ENCODE measurements around the gene HIVEP3.

Gene HIVEP3

GRCh38 chr1:41489561-41489960, 429.2 kb downstream of the HIVEP3 start:
- no peaks in the 10 kb centered on the region for H3K79me2 ChIP-seq (ENCODE audit: insufficient read depth, low read depth)
- TF ChIP-seq, protein P1, sequence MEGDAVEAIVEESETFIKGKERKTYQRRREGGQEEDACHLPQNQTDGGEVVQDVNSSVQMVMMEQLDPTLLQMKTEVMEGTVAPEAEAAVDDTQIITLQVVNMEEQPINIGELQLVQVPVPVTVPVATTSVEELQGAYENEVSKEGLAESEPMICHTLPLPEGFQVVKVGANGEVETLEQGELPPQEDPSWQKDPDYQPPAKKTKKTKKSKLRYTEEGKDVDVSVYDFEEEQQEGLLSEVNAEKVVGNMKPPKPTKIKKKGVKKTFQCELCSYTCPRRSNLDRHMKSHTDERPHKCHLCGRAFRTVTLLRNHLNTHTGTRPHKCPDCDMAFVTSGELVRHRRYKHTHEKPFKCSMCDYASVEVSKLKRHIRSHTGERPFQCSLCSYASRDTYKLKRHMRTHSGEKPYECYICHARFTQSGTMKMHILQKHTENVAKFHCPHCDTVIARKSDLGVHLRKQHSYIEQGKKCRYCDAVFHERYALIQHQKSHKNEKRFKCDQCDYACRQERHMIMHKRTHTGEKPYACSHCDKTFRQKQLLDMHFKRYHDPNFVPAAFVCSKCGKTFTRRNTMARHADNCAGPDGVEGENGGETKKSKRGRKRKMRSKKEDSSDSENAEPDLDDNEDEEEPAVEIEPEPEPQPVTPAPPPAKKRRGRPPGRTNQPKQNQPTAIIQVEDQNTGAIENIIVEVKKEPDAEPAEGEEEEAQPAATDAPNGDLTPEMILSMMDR (conservative IDR thresholded peaks at IDR 0.05; ENCODE audit: low read depth, low read length), result no peak
- H4K20me1 ChIP-seq (ENCODE audit: insufficient read depth), result no peaks in the 10 kb centered on the region
- no peaks in the 10 kb centered on the region for H3K27me3 ChIP-seq (ENCODE audit: insufficient read depth, low read depth)
- H2AFZ ChIP-seq (ENCODE audit: low read depth), result no peak overlapping the region
- no peak overlapping the region for H3K27ac ChIP-seq
- no peak overlapping the region for H3K4me2 ChIP-seq
- peaks cover 16% of the 10 kb centered on the region for H3K4me1 ChIP-seq (ENCODE audit: low read depth, poor library complexity, severe bottlenecking)
- H3K9ac ChIP-seq, result no peak overlapping the region
- H3K4me3 ChIP-seq (IDR thresholded peaks at IDR 0.05; ENCODE audit: insufficient read depth, low read depth, low read length), result no peak overlapping the region
- H3K36me3 ChIP-seq (ENCODE audit: insufficient read depth), result no peaks in the 10 kb centered on the region

- Histone ChIP-seq H3K4me3 (IDR thresholded peaks at IDR 0.05; ENCODE audit: insufficient read depth, low read depth, low read length) (no peak overlapping the region), H3K27me3 (ENCODE audit: insufficient read depth, low read depth) (no peaks in the 10 kb centered on the region), H3K27ac (no peak overlapping the region), H2AFZ (ENCODE audit: low read depth) (no peak overlapping the region), H3K9ac (no peak overlapping the region), H3K4me1 (ENCODE audit: low read depth, poor library complexity, severe bottlenecking) (peaks cover 29% of the 10 kb centered on the region), H4K20me1 (ENCODE audit: insufficient read depth) (no peaks in the 10 kb centered on the region), H3K4me2 (no peak overlapping the region), H3K36me3 (ENCODE audit: insufficient read depth) (no peaks in the 10 kb centered on the region), H3K79me2 (ENCODE audit: insufficient read depth, low read depth) (no peaks in the 10 kb centered on the region)
- TF ChIP-seq, protein P1 (conservative IDR thresholded peaks at IDR 0.05; ENCODE audit: low read depth, low read length), result no peak
Observed at GRCh38 chr1:41488040-41488951, 430.4 kb downstream of the HIVEP3 start.

DNA sequence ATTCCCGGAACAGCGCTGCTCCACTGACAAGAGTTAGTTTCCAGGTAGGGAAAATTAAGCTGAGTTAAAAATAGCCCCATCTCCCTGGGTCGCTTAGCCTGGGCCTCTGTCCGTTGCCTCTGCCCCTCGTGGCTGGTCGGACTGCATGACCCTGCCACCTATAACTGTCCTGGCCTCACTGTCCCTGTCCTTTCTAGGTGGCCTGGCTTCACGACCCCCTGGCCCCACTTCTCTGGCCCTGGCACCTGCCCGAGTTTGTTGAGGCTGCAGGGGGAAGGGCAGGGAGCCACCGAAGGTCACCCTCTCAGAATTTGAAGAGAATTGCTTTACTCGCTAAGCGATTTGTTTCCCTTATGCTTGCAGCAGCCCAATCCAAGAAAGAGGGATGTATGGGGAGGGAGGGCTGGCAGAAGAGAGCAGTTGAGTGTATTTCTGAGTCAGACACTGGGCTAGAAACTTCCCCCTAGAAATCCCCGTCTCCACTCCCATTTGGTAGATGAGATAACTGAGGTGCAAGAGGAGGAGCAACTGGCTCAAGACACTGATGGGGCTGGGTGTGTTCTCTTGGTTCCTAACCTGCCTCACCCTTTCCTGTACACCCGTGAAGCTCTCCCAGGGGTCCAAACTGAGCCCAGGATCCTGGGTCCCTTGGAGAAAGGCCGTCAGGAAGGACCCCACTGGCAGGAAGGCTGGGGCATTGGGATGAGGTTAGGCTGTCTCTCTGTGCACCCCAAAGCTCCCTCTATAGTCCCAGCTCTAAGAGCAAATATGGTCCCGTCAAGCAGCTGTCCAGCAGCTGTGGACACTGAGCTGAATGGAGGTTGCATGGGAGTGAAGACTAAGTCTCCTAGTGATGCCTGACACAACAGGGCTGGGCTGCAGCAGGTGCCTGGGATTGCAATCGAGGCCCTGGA, 431.3 kb downstream of the HIVEP3 start:
- no peaks in the 10 kb centered on the region for H3K27me3 ChIP-seq (ENCODE audit: insufficient read depth, low read depth)
- H3K4me2 ChIP-seq, result no peak overlapping the region
- H3K4me1 ChIP-seq (ENCODE audit: low read depth, poor library complexity, severe bottlenecking), result peaks cover 36% of the 10 kb centered on the region
- TF ChIP-seq, protein P1 (conservative IDR thresholded peaks at IDR 0.05; ENCODE audit: low read depth, low read length), result no peak
- no peak overlapping the region for H3K9ac ChIP-seq
- no peaks in the 10 kb centered on the region for H3K36me3 ChIP-seq (ENCODE audit: insufficient read depth)
- no peak overlapping the region for H3K4me3 ChIP-seq (IDR thresholded peaks at IDR 0.05; ENCODE audit: insufficient read depth, low read depth, low read length)
- no peak overlapping the region for H3K27ac ChIP-seq
- H4K20me1 ChIP-seq (ENCODE audit: insufficient read depth), result no peaks in the 10 kb centered on the region
- H3K79me2 ChIP-seq (ENCODE audit: insufficient read depth, low read depth), result no peaks in the 10 kb centered on the region
- no peak overlapping the region for H2AFZ ChIP-seq (ENCODE audit: low read depth)

- Histone ChIP-seq H3K79me2 (ENCODE audit: insufficient read depth, low read depth) (no peaks in the 10 kb centered on the region), H3K4me3 (IDR thresholded peaks at IDR 0.05; ENCODE audit: insufficient read depth, low read depth, low read length) (no peak overlapping the region), H2AFZ (ENCODE audit: low read depth) (no peak overlapping the region), H3K4me1 (ENCODE audit: low read depth, poor library complexity, severe bottlenecking) (peaks cover 41% of the 10 kb centered on the region), H3K9ac (no peak overlapping the region), H3K27me3 (ENCODE audit: insufficient read depth, low read depth) (no peaks in the 10 kb centered on the region), H3K4me2 (no peak overlapping the region), H4K20me1 (ENCODE audit: insufficient read depth) (no peaks in the 10 kb centered on the region), H3K36me3 (ENCODE audit: insufficient read depth) (no peaks in the 10 kb centered on the region), H3K27ac (no peak overlapping the region)
- TF ChIP-seq, protein P1 (conservative IDR thresholded peaks at IDR 0.05; ENCODE audit: low read depth, low read length), result no peak
Observed at GRCh38 chr1:41486371-41487125, 432.2 kb downstream of the HIVEP3 start.

Measured in KMS-11 (cell line).